Transverse colon (tissue), 4 donors: ENCODE measurements around the gene SP1.

Source experiments
- CTCF ChIP-seq, 5 experiments: fragments of 200-600 bp in 3 of 5; fragments of 450-650 bp in 2 of 5; sonication (generic) in 3 of 5; IDR thresholded peaks; 1 replicate in 2 of 5; 2 replicates in 3 of 5; pipeline ENCODE4 v1.5.1; 2016 to 2017; ENCODE audit warnings: antibody characterized with exemption in 5 of 5, inconsistent platforms in 3 of 5, mild to moderate bottlenecking in 2 of 5, moderate library complexity in 1 of 5
- EP300 ChIP-seq: sonication (generic); formaldehyde crosslinking; IDR thresholded peaks from one replicate; pipeline ENCODE4 v1.6.1; 2017; ENCODE audit warnings: antibody characterized with exemption, low read depth
- POLR2A ChIP-seq: fragments of 450-650 bp; IDR thresholded peaks from one replicate; pipeline ENCODE4 v1.6.1; 2016; ENCODE audit warnings: antibody characterized with exemption, mild to moderate bottlenecking, moderate library complexity
- POLR2AphosphoS5 ChIP-seq, 3 donors: sonication (generic); formaldehyde crosslinking; IDR thresholded peaks; one replicate each; pipeline ENCODE4 v1.6.1; 2016; ENCODE audit warnings: antibody characterized with exemption in 3 of 3

- TF ChIP-seq POLR2A (no peak), CTCF (IDR thresholded peaks at IDR 0.05) (no peak), EP300 (no peak), POLR2AphosphoS5 (IDR thresholded peaks at IDR 0.05) (no peak)
Measured at GRCh38 chr12:53418221-53418620, 38.2 kb downstream of the SP1 start.
